ENCODE measurements around the gene SPTLC3.

Gene SPTLC3

GRCh38 chr20:13205848-13206434 is 197.2 kb downstream of the SPTLC3 start:
- no peak for DNase-seq

GRCh38 chr20:13207016-13207415 is 198.2 kb downstream of the SPTLC3 start:
- no peak for DNase-seq

GRCh38 chr20:13211956-13212618 is 203.3 kb downstream of the SPTLC3 start:
- DNase-seq, result no peak

- no peak for DNase-seq
Observed at GRCh38 chr20:13212750-13213149, 204.0 kb downstream of the SPTLC3 start.

GRCh38 chr20:13213335-13213734 is 204.6 kb downstream of the SPTLC3 start:
- DNase-seq, result no peak

GRCh38 chr20:13216533-13216932 is 207.8 kb downstream of the SPTLC3 start:
- DNase-seq, result no peak

Measured in activated CD4-positive, CD25-positive, alpha-beta regulatory T cell (primary cell).